Stimulated activated CD8-positive, alpha-beta memory T cell treated with anti-CD3 and anti-CD28 coated beads, Interleukin-4, amount 100 ng/mL, for 1 hour (primary cell): ENCODE results near the gene CHRFAM7A.
"Not testable (repeated sequence)": the region's sequence is repeated elsewhere in the genome, so short reads cannot be mapped to it uniquely, and the experiment has no call there.

Experiments
- DNase-seq, 2 donors: peaks; one replicate each; pipeline ENCODE4 v3.0.0-alpha.2; 2020; ENCODE audit warnings: low read depth in 2 of 2, low spot score in 1 of 2

Gene CHRFAM7A

DNA sequence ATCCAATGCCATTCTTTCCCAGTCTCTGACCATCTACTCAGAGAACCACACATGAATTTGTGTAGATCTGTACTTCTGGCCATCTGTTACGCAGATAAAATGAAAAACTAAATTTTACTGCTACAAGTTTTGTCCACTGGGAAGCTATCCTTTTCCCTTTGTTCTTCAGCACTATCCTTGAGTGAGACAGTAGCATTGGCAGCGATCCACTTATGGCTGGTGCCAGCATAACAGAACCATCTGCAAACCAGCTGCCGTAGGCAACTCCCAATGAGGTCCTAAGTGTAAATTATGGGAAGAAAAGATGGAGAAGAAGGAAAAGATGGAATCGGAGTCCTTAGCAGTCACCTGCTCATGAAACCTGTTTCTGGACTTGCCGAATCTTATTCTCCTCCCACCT, 72.3 kb downstream of the CHRFAM7A start:
- not testable (repeated sequence) for DNase-seq

DNA sequence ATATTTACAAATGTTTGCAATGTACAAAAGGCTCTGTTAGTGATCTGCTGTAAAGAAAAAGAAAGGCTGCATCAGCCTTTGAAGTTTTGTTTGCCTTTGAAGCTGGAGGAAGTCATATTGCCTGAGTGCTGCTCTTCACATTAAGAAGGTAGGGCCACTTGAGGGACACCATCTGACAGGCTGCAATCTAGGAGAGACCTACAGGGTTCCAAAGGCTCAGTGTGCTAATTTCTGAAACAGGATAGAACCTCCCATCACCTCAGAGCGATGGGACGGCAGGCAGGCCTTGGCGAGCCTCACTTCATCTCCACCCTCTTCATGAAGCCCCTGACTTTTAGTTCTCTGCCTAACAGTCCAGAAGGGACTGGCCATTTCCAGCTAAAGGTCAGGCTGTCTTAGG, 77.6 kb downstream of the CHRFAM7A start:
- not testable (repeated sequence) for DNase-seq

DNA sequence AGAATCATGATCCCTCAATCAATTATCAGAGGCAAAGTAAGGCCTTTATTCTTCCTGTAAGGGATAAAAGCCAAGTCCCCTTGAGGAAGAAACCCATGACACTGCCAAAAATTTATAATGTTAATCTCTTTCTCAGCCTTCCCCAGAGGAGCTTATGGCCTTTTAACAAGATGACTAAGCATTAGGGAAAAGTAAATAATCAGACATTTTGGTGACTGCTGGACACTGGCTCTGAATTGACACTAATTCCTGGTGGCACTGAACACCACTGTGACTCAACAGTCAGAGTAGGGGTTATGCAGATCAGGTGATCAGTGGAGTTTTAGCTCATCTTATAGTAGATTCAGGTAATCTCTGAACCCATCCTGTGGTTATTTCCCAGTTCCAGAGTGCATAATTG, 82.8 kb downstream of the CHRFAM7A start:
- not testable (repeated sequence) for DNase-seq
